ENCODE data around the gene PTPRE. TPM values are rescaled to one million over a fixed set of nuclear protein-coding genes. Genes with fewer than 3 reads are reported as not detected.

PTPRE gene
- total RNA-seq, 6 experiments from 2014 or later: 2.3 to 9.2 (median 2.7) TPM

- DNase-seq (no peak), ATAC-seq (no peak)
- no peaks in the 10 kb centered on the region for H3K36me3 ChIP-seq
- no peaks in the 10 kb centered on the region for H3K9me3 ChIP-seq
- intact Hi-C loops (cut with DNase I): no loop called here
- no peak overlapping the region for H3K27ac ChIP-seq
- H3K27me3 ChIP-seq: no peaks in the 10 kb centered on the region
- H3K4me1 ChIP-seq: peaks cover 0 to 21% (median 5%) of the 10 kb centered on the region in 4 donors
- TF ChIP-seq POLR2A (IDR thresholded peaks at IDR 0.05) (no peak), CTCF (IDR thresholded peaks at IDR 0.05) (no peak)
- H3K4me3 ChIP-seq: no peak overlapping the region
- WGBS (ENCODE audit: insufficient coverage, low coverage, low lambda C conversion rate, missing lambda C conversion rate): 75% methylated on average over 3 of the region's 4 CpGs
These were observed 24.0 kb upstream of the PTPRE start for GRCh38 chr10:127882801-127883459.

DNA sequence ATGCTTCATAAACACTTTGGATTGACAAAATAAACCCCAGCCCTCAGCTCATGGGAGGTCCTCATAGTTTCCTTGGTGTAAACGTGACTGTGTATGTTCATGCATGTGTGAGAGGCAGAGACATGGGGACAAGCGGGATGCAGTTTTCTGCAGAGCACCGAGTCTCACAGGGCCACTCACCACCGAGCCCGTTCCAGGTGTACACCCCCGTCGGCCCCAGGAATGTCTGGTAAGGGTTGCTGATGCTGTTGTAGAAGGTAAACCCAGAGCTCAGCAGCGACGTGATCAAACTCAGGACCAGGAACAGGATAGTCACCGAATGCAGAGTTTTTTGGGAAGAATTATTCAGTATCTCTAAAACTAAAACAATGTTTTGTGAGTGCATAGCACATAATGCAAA lies 23.4 kb upstream of the PTPRE start:
- no peaks in the 10 kb centered on the region for H3K36me3 ChIP-seq
- peaks cover 0 to 21% (median 5%) of the 10 kb centered on the region in 4 donors for H3K4me1 ChIP-seq
- WGBS (ENCODE audit: insufficient coverage, low coverage, low lambda C conversion rate, missing lambda C conversion rate): 95% methylated on average over 10 of the region's 10 CpGs
- intact Hi-C loops (cut with DNase I): no loop called here
- TF ChIP-seq POLR2A (IDR thresholded peaks at IDR 0.05) (no peak), CTCF (IDR thresholded peaks at IDR 0.05) (no peak)
- DNase-seq (no peak), ATAC-seq (no peak)
- no peak overlapping the region for H3K4me3 ChIP-seq
- no peak overlapping the region for H3K27ac ChIP-seq
- no peaks in the 10 kb centered on the region for H3K9me3 ChIP-seq
- H3K27me3 ChIP-seq: no peaks in the 10 kb centered on the region

DNA sequence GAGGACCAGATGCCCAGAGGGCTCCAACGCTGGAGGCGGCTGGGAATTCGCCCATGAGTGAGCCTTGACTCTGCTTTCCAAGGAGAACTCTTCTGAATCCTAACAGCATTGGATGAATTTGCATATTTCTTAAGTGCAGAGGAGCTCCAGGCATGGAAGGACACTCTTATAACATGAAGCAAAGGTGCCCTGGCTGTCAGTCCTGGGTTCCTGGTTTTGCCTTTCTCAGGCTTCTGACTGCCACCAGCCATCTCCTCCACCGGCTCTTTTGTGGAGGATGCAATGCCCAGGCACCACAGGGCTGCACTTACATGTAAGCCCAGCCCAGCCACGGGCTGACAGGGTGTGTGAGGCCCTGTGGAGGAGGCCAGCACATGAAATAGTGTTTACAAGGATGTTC lies 22.4 kb upstream of the PTPRE start:
- no peak for DNase-seq
- intact Hi-C loops (cut with DNase I): no loop called here
- 83% methylated on average over 3 of the region's 5 CpGs for WGBS (ENCODE audit: insufficient coverage, low coverage, low lambda C conversion rate, missing lambda C conversion rate)
- Histone ChIP-seq H3K36me3 (no peaks in the 10 kb centered on the region), H3K4me1 (peaks cover 0 to 22% (median 5%) of the 10 kb centered on the region in 4 donors), H3K27ac (no peak overlapping the region), H3K27me3 (no peaks in the 10 kb centered on the region), H3K4me3 (no peak overlapping the region), H3K9me3 (no peaks in the 10 kb centered on the region)
- ATAC-seq: no peak
- no peak for TF ChIP-seq CTCF (IDR thresholded peaks at IDR 0.05)
- TF ChIP-seq POLR2A (IDR thresholded peaks at IDR 0.05): no peak

DNA sequence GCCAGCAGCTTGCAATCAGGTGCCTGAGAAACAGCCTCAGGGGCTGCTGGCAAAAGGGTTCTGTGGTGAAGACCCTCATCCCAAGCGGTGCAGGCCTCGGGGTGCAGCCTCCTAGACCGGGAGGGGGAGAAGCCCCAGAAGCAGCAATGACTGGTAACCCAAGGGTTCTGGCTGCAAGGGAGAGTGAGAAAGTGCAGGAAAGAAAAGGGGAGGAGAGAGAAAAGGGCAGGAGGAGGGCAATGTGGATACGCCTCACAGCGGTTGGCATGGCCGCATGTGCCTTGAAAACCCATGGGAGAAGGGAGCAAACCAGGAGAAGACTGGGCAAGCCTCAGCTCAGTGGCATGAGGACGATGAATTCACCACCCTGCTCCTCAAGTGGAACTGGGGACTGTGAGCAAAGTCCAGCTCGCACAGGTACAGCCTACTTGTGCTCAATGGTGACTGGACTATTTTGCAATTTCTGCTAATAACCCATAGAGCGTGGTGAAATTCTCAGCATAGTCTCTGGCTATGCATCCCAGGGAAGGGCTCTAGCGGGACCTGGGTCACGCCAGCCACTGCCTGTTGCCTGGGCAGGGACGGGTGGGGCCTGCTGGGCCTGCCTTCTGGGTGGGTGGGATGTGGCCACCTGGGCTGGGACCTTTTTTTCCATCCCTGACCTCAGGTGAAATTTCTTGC lies 20.4 kb upstream of the PTPRE start:
- Histone ChIP-seq H3K36me3 (no peaks in the 10 kb centered on the region), H3K4me3 (no peak overlapping the region), H3K27ac (no peak overlapping the region), H3K9me3 (no peaks in the 10 kb centered on the region), H3K27me3 (no peaks in the 10 kb centered on the region), H3K4me1 (peaks cover 0 to 37% (median 6%) of the 10 kb centered on the region in 4 donors)
- intact Hi-C loops (cut with DNase I): no loop called here
- WGBS (ENCODE audit: insufficient coverage, low coverage, low lambda C conversion rate, missing lambda C conversion rate): 83% methylated on average over 5 of the region's 12 CpGs
- DNase-seq (peak; percentile 52 to 79 (median 78)), ATAC-seq (peak; percentile 80 to 89 (median 85))
- TF ChIP-seq POLR2A (IDR thresholded peaks at IDR 0.05) (no peak), CTCF (IDR thresholded peaks at IDR 0.05) (no peak)

All from right lobe of liver (tissue), 6 donors.